Progenitor cell of endocrine pancreas (in vitro differentiated cells): ENCODE measurements around the gene ATP6V0D1. TPM values are rescaled to one million over a fixed set of nuclear protein-coding genes. Genes with fewer than 3 reads are reported as not detected.

Experiments
- DNase-seq: peaks from one replicate; pipeline ENCODE4 v3.0.0; 2021; ENCODE audit warnings: low spot score; ENCODE audit not compliant: unreplicated experiment
- H3K27ac Mint-ChIP-seq: 2 replicates; pipeline ENCODE4 v1.8.0; 2021; ENCODE audit warnings: mild to moderate bottlenecking, moderate library complexity, mixed read lengths
- H3K27me3 Mint-ChIP-seq: 2 replicates; pipeline ENCODE4 v1.8.0; 2021; ENCODE audit warnings: mixed read lengths
- H3K36me3 Mint-ChIP-seq: 2 replicates; pipeline ENCODE4 v1.8.0; 2022; ENCODE audit warnings: mixed read lengths; ENCODE audit not compliant: insufficient read depth
- H3K4me1 Mint-ChIP-seq: 2 replicates; pipeline ENCODE4 v1.8.0; 2021; ENCODE audit warnings: low read depth, mixed read lengths
- H3K4me3 Mint-ChIP-seq: 2 replicates; pipeline ENCODE4 v1.8.0; 2021; ENCODE audit warnings: low read depth, mild to moderate bottlenecking, moderate library complexity, mixed read lengths
- H3K9me3 Mint-ChIP-seq: 2 replicates; pipeline ENCODE4 v1.8.0; 2021; ENCODE audit warnings: low read depth, mixed read lengths
- total RNA-seq: library from RNA; stranded (reverse); gene quantifications from 2 replicates; pipeline ENCODE4 v1.2.1, GENCODE V29; 2021
- TF ChIP-seq, protein P1 (sequence below): fragments of 200-600 bp; sonication (generic); IDR thresholded peaks from one replicate; pipeline ENCODE4 v1.5.0; 2021; ENCODE audit warnings: antibody characterized with exemption, mild to moderate bottlenecking; ENCODE audit not compliant: unreplicated experiment

The ATP6V0D1 gene
- total RNA-seq, 1 donor from 2014 or later, result 65.3 TPM

- Mint-ChIP-seq H3K27me3 (peaks cover 9% of the 10 kb centered on the region), H3K27ac (no peak overlapping the region), H3K36me3 (no peaks in the 10 kb centered on the region), H3K4me1 (peaks cover 19% of the 10 kb centered on the region), H3K9me3 (no peaks in the 10 kb centered on the region), H3K4me3 (no peak overlapping the region)
- no peak for DNase-seq
- TF ChIP-seq, protein P1, sequence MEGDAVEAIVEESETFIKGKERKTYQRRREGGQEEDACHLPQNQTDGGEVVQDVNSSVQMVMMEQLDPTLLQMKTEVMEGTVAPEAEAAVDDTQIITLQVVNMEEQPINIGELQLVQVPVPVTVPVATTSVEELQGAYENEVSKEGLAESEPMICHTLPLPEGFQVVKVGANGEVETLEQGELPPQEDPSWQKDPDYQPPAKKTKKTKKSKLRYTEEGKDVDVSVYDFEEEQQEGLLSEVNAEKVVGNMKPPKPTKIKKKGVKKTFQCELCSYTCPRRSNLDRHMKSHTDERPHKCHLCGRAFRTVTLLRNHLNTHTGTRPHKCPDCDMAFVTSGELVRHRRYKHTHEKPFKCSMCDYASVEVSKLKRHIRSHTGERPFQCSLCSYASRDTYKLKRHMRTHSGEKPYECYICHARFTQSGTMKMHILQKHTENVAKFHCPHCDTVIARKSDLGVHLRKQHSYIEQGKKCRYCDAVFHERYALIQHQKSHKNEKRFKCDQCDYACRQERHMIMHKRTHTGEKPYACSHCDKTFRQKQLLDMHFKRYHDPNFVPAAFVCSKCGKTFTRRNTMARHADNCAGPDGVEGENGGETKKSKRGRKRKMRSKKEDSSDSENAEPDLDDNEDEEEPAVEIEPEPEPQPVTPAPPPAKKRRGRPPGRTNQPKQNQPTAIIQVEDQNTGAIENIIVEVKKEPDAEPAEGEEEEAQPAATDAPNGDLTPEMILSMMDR, result no peak
Measured at GRCh38 chr16:67400901-67401300, 80.1 kb downstream of the ATP6V0D1 start.

DNA sequence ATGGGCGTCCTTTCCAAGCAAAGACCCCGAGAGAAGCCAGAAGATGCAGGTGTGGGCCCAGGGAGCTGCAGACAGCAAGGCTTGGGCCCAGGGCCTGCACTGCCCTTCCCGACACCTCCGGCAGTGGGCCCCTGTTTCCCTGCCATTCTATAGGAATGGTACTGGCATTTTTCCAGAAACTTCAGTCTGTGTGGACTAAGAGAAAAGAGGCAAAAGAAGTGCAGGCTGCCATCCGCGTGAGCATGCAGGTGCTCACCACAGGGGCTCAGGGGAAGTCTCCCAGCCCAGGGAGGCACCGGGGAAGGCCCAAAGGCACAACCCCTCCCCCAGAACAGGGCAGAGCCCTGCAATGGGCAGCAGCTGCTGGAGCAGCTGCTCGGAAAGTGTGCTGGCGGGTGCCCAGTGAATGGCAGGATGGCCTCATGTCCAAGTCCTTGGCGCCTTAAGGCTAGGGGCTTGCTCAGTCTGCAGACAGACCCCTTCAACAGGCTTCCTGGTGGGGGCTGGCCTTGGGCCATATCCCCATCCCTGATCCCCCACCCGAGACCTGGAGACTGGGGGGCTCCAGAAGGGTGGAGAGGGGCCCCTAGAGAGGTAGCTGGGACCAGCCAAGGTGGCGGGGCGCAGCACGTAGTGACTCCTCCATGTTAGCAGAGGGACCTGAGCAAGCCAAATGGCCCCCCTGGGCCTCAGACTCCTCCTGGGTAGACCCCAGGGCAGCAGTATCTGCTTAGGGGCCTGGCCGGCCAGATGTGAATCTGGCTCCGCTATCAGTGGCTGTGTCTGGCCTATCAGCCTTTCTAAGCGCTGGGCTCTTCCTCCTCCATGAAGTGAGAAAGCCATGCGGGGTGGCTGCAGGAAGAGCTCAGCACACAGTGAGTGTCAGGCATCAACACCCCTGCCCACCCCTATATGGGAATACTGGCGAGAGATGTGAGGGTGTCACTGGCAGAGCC lies 80.9 kb downstream of the ATP6V0D1 start:
- H3K27ac Mint-ChIP-seq, result no peak overlapping the region
- no peaks in the 10 kb centered on the region for H3K36me3 Mint-ChIP-seq
- H3K4me1 Mint-ChIP-seq, result peaks cover 20% of the 10 kb centered on the region
- peaks cover 13% of the 10 kb centered on the region for H3K27me3 Mint-ChIP-seq
- TF ChIP-seq, protein P1, result no peak
- H3K9me3 Mint-ChIP-seq, result no peaks in the 10 kb centered on the region
- H3K4me3 Mint-ChIP-seq, result no peak overlapping the region
- no peak for DNase-seq

- H3K4me3 Mint-ChIP-seq, result no peak overlapping the region
- DNase-seq, result peak; percentile 79
- H3K27me3 Mint-ChIP-seq, result peaks cover 14% of the 10 kb centered on the region
- TF ChIP-seq, protein P1, result peak; percentile 83
- H3K9me3 Mint-ChIP-seq, result no peaks in the 10 kb centered on the region
- no peak overlapping the region for H3K27ac Mint-ChIP-seq
- H3K4me1 Mint-ChIP-seq, result peaks cover 15% of the 10 kb centered on the region
- H3K36me3 Mint-ChIP-seq, result no peaks in the 10 kb centered on the region
Measured at GRCh38 chr16:67399218-67399733, 81.7 kb downstream of the ATP6V0D1 start.

GRCh38 chr16:67398546-67399217 lies 82.3 kb downstream of the ATP6V0D1 start:
- DNase-seq, result no peak
- H3K4me1 Mint-ChIP-seq, result peaks cover 16% of the 10 kb centered on the region
- no peak overlapping the region for H3K4me3 Mint-ChIP-seq
- peaks cover 19% of the 10 kb centered on the region for H3K27me3 Mint-ChIP-seq
- no peak overlapping the region for H3K27ac Mint-ChIP-seq
- H3K36me3 Mint-ChIP-seq, result no peaks in the 10 kb centered on the region
- no peaks in the 10 kb centered on the region for H3K9me3 Mint-ChIP-seq
- TF ChIP-seq, protein P1, result no peak

GRCh38 chr16:67397812-67398545 lies 83.0 kb downstream of the ATP6V0D1 start:
- Mint-ChIP-seq H3K9me3 (no peaks in the 10 kb centered on the region), H3K27ac (no peak overlapping the region), H3K27me3 (peaks cover 19% of the 10 kb centered on the region), H3K4me3 (no peak overlapping the region), H3K36me3 (no peaks in the 10 kb centered on the region), H3K4me1 (peaks cover 15% of the 10 kb centered on the region)
- TF ChIP-seq, protein P1, result no peak
- no peak for DNase-seq
